Nephron progenitor cell (in vitro differentiated cells): ENCODE measurements around the gene ROBO4.

Source experiments
- DNase-seq: peaks from one replicate; pipeline ENCODE4 v3.0.0; 2021
- H3K27ac Mint-ChIP-seq: 2 replicates; pipeline ENCODE4 v1.8.0; 2021; ENCODE audit warnings: mild to moderate bottlenecking, moderate library complexity, mixed read lengths
- H3K27me3 Mint-ChIP-seq: 2 replicates; pipeline ENCODE4 v1.8.0; 2021; ENCODE audit warnings: mild to moderate bottlenecking, low read depth, mixed read lengths; ENCODE audit not compliant: poor library complexity
- H3K36me3 Mint-ChIP-seq: 2 replicates; pipeline ENCODE4 v1.8.0; 2021; ENCODE audit warnings: low read depth, mixed read lengths
- H3K4me1 Mint-ChIP-seq: 2 replicates; pipeline ENCODE4 v1.8.0; 2021; ENCODE audit warnings: mixed read lengths
- H3K4me3 Mint-ChIP-seq: 2 replicates; pipeline ENCODE4 v1.8.0; 2021; ENCODE audit warnings: mild to moderate bottlenecking, moderate library complexity, mixed read lengths
- H3K9me3 Mint-ChIP-seq: 2 replicates; pipeline ENCODE4 v1.8.0; 2021; ENCODE audit warnings: mild to moderate bottlenecking, moderate library complexity, mixed read lengths
- CTCF ChIP-seq: fragments of 200-600 bp; sonication (generic); IDR thresholded peaks from 2 replicates; pipeline ENCODE4 v1.5.0; 2021; ENCODE audit warnings: antibody characterized with exemption

The ROBO4 gene

GRCh38 chr11:124916370-124916710, 18.7 kb upstream of the ROBO4 start:
- no peak for TF ChIP-seq CTCF
- H3K36me3 Mint-ChIP-seq, result peaks cover 10% of the 10 kb centered on the region
- H3K4me3 Mint-ChIP-seq, result no peak overlapping the region
- peaks cover 43% of the 10 kb centered on the region for H3K27me3 Mint-ChIP-seq
- H3K9me3 Mint-ChIP-seq, result peaks cover 43% of the 10 kb centered on the region
- H3K4me1 Mint-ChIP-seq, result peaks cover 3% of the 10 kb centered on the region
- no peak overlapping the region for H3K27ac Mint-ChIP-seq
- DNase-seq, result no peak

GRCh38 chr11:124915541-124916369, 18.1 kb upstream of the ROBO4 start:
- no peak for TF ChIP-seq CTCF
- Mint-ChIP-seq H3K9me3 (peaks cover 48% of the 10 kb centered on the region), H3K36me3 (peaks cover 10% of the 10 kb centered on the region), H3K4me3 (no peak overlapping the region), H3K27me3 (peaks cover 42% of the 10 kb centered on the region), H3K4me1 (peaks cover 3% of the 10 kb centered on the region), H3K27ac (peak overlapping the region; percentile 38)
- no peak for DNase-seq

- DNase-seq, result no peak
- no peak for TF ChIP-seq CTCF
- H3K4me1 Mint-ChIP-seq, result peaks cover 23% of the 10 kb centered on the region
- H3K27ac Mint-ChIP-seq, result no peak overlapping the region
- no peaks in the 10 kb centered on the region for H3K36me3 Mint-ChIP-seq
- peaks cover 9% of the 10 kb centered on the region for H3K9me3 Mint-ChIP-seq
- peaks cover 60% of the 10 kb centered on the region for H3K27me3 Mint-ChIP-seq
- H3K4me3 Mint-ChIP-seq, result no peak overlapping the region
Measured at GRCh38 chr11:124902616-124903015, 5.0 kb upstream of the ROBO4 start.

DNA sequence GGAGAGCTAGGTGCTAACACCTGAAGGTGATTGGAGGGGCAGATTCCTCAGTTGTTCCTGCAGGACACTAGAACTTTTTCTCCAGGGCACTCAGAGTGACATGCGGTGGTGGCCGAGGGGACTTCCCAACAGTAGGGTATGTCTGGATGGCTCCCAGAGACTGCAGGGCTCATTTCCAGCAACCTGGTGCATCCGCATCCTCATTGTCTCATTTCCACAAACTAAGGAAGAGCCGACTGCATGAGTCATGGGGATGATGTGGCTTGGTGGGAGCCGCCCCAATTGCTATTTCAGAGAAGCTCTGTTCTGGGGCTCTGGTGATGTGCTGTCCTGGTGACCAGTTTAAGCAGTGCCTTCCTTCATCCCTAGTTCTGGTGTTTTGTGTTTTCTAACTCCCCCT, 2.8 kb upstream of the ROBO4 start:
- Mint-ChIP-seq H3K27me3 (peaks cover 48% of the 10 kb centered on the region), H3K9me3 (peaks cover 3% of the 10 kb centered on the region), H3K4me3 (no peak overlapping the region), H3K4me1 (peaks cover 29% of the 10 kb centered on the region), H3K27ac (no peak overlapping the region), H3K36me3 (no peaks in the 10 kb centered on the region)
- TF ChIP-seq CTCF, result no peak
- no peak for DNase-seq

DNA sequence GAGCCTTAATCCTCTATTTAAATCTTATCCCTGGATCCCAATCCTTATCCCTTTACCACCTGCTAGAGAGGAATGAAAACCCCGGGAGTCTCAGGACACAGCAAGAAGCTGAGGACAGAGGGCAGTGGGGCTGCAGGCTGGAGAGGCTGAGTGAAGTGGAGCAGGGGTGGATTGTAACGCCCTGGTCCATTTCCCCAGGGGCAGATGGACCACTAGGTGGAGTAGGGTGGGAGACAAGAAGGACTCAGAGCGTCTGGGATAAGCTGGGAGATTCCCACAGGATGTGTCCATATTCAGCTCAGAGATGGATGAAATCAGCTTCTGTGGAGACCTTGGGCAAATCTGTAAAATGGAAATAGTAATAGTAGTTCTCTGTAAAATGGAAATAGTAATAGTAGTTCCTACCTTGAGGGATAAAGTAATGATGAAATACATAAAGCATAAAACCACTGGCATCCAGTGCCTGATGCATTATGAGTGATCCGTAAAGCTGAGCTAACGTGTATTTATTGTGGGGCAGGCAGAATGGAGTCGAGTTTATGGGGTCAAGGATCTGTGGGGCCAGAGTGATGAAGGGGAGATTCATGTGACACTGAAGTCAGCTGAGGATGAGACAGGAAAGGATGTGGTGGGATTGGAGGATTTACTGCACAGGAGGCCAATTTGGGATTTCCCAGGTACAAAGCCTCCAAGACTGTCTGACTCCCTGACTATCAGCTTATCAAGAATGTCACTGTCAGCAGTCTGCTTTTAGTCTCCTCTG, 1.9 kb upstream of the ROBO4 start:
- no peak overlapping the region for H3K4me3 Mint-ChIP-seq
- no peaks in the 10 kb centered on the region for H3K9me3 Mint-ChIP-seq
- no peak overlapping the region for H3K27ac Mint-ChIP-seq
- H3K4me1 Mint-ChIP-seq, result peaks cover 33% of the 10 kb centered on the region
- H3K27me3 Mint-ChIP-seq, result peaks cover 50% of the 10 kb centered on the region
- TF ChIP-seq CTCF, result no peak
- H3K36me3 Mint-ChIP-seq, result no peaks in the 10 kb centered on the region
- DNase-seq, result no peak
